Naive thymus-derived CD4-positive, alpha-beta T cell (primary cell): ENCODE data around the gene TRAF2. TPM values are rescaled to one million over a fixed set of nuclear protein-coding genes. Genes with fewer than 3 reads are reported as not detected.

Experiments
- ATAC-seq: fragments of 150-1000 bp; cut with Tn5 transposase; 2 replicates; pipeline ENCODE4 v1.10.0; 2021; ENCODE audit warnings: mild to moderate bottlenecking, moderate library complexity
- CTCF ChIA-PET: fragments of 350-600 bp; sonication (Branson Sonifier 250); formaldehyde crosslinking; loops from one replicate; lab custom pipeline; 2021; ENCODE audit warnings: antibody characterized with exemption; lab: Charles Lee
- POLR2A ChIA-PET: fragments of 350-600 bp; sonication (Branson Sonifier 250); formaldehyde crosslinking; loops from one replicate; lab custom pipeline; 2021; ENCODE audit warnings: antibody characterized with exemption, inconsistent platforms; lab: Charles Lee
- DNase-seq, 9 donors: peaks; one replicate each; pipeline versions ENCODE4 v3.0.0 to v3.0.0-alpha.2; 2020 to 2022; ENCODE audit warnings: mixed read lengths in 1 of 9
- H3K27ac ChIP-seq: one replicate; pipeline ENCODE4 v1.7.0; 2013; ENCODE audit warnings: mild to moderate bottlenecking, low read depth, low read length, moderate library complexity
- H3K27me3 ChIP-seq, 2 donors: one replicate each; pipeline ENCODE4 v1.7.0; 2013; ENCODE audit warnings: low read length in 2 of 2, mild to moderate bottlenecking in 2 of 2, moderate library complexity in 2 of 2; ENCODE audit not compliant: control insufficient read depth in 2 of 2, insufficient read depth in 2 of 2
- H3K36me3 ChIP-seq, 3 experiments: 1 replicate in 2 of 3; 2 replicates in 1 of 3; pipeline ENCODE4 v1.7.0; 2013; ENCODE audit warnings: low read length in 3 of 3, mild to moderate bottlenecking in 3 of 3, moderate library complexity in 1 of 3; ENCODE audit not compliant: insufficient read depth in 3 of 3, control insufficient read depth in 2 of 3
- H3K4me1 ChIP-seq, 2 donors: one replicate each; pipeline ENCODE4 v1.7.0; 2013; ENCODE audit warnings: low read length in 2 of 2, mild to moderate bottlenecking in 2 of 2, moderate library complexity in 1 of 2; ENCODE audit not compliant: control insufficient read depth in 2 of 2, insufficient read depth in 2 of 2
- H3K4me3 ChIP-seq: 2 replicates; pipeline ENCODE4 v1.7.0; 2013; ENCODE audit warnings: mild to moderate bottlenecking, low read length
- H3K9me3 ChIP-seq, 3 experiments: 1 replicate in 2 of 3; 2 replicates in 1 of 3; pipeline ENCODE4 v1.7.0; 2013; ENCODE audit warnings: low read length in 3 of 3; ENCODE audit not compliant: control insufficient read depth in 2 of 3
- H3K27ac Mint-ChIP-seq, 9 donors: one replicate each; pipeline ENCODE4 v1.8.0; 2020 to 2022; ENCODE audit warnings: mixed read lengths in 9 of 9, mild to moderate bottlenecking in 8 of 9, moderate library complexity in 5 of 9, inconsistent platforms in 2 of 9
- H3K27me3 Mint-ChIP-seq, 5 donors: one replicate each; pipeline ENCODE4 v1.8.0; 2021 to 2022; ENCODE audit warnings: mixed read lengths in 5 of 5, mild to moderate bottlenecking in 1 of 5
- H3K36me3 Mint-ChIP-seq, 5 donors: one replicate each; pipeline ENCODE4 v1.8.0; 2020 to 2022; ENCODE audit warnings: mixed read lengths in 5 of 5, mild to moderate bottlenecking in 3 of 5, inconsistent platforms in 1 of 5
- H3K4me1 Mint-ChIP-seq, 7 donors: one replicate each; pipeline ENCODE4 v1.8.0; 2020 to 2022; ENCODE audit warnings: mixed read lengths in 7 of 7, mild to moderate bottlenecking in 3 of 7, inconsistent platforms in 1 of 7
- H3K4me3 Mint-ChIP-seq, 10 donors: one replicate each; pipeline ENCODE4 v1.8.0; 2020 to 2022; ENCODE audit warnings: mild to moderate bottlenecking in 10 of 10, mixed read lengths in 10 of 10, moderate library complexity in 6 of 10, inconsistent platforms in 2 of 10
- H3K9me3 Mint-ChIP-seq, 11 donors: one replicate each; pipeline ENCODE4 v1.8.0; 2020 to 2022; ENCODE audit warnings: mixed read lengths in 11 of 11, mild to moderate bottlenecking in 4 of 11, inconsistent platforms in 1 of 11, moderate library complexity in 1 of 11
- intact Hi-C, 2 donors: fragments of 100-400 bp; cut with micrococcal nuclease; formaldehyde crosslinking; loops; one replicate each; pipeline ENCODE4 v1.15.1; 2023
- polyA plus RNA-seq, 2 donors: library from polyadenylated mRNA; unstranded; fragments of 300-500 nt; fragmentation: Illumina TruSeq; gene quantifications; one replicate each; pipeline ENCODE4 v1.2.3, GENCODE V29; 2021
- total RNA-seq, 6 experiments: library from RNA in 5 of 6; stranded (reverse) in 5 of 6; gene quantifications; 1 replicate in 5 of 6; 2 replicates in 1 of 6; pipeline ENCODE4 v1.2.3 and lab custom pipeline; 2021 to 2026

TRAF2 gene
- total and polyA plus RNA-seq, 7 experiments from 2014 or later: 11.9 to 72.8 (median 29.1) TPM

DNA sequence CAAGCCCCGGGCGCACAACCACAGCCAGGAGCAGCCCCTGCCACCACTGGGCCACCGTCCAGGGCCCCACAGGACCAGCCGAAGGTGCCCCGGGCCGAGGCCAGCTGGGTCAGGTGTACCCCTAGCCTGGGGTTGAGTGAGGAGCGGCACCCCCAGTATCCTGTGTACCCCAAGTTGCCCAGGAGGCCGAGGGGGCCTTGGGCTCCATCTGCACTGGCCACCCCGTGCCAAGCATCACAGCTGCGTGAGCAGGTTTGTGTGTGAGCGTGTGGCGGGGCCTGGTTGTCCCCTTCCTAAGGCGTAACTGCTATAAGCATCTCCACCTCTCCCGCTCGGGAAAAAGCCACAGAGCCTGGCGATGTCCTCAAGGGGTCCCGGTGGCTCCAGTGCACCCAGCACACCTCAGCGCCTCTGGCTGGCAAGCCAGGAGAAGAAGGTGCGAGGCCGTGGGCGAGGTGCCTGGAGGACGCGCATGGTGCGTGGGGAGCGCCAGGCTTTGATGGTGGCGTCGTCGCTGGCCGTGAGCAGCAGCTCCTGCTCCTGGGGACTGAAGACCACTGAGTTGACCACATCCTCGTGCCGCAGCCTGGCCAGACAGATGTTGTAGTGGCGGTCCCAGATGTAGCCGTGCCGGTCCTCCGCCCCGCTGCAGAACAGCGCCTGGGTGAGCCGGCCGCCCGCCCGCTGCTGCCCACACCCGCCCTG is 54.4 kb downstream of the TRAF2 start:
- no peaks in the 10 kb centered on the region for H3K27me3 ChIP-seq
- ATAC-seq (no peak), DNase-seq (no peak)
- peaks cover 6 to 10% of the 10 kb centered on the region in 2 donors for H3K4me1 ChIP-seq
- peaks cover 0 to 22% (median 12%) of the 10 kb centered on the region in 5 donors for H3K36me3 Mint-ChIP-seq
- H3K27ac ChIP-seq: no peak overlapping the region
- no peak overlapping the region for H3K27ac Mint-ChIP-seq
- peaks cover 0 to 20% (median 5%) of the 10 kb centered on the region in 7 donors for H3K4me1 Mint-ChIP-seq
- H3K4me3 ChIP-seq: no peak overlapping the region
- intact Hi-C loops: loop anchor here (5.0 to 10.0 kb wide), 3 partner anchors 133 to 284 kb away; partner anchors contain the start of genes CYSRT1 (in 1 of the 2), NDOR1 (in 1 of the 2), RABL6 (in 1 of the 2) and RNF208 (in 1 of the 2)
- H3K36me3 ChIP-seq: peaks cover 0 to 43% (median 6%) of the 10 kb centered on the region in 3 experiments
- H3K27me3 Mint-ChIP-seq: no peaks in the 10 kb centered on the region
- peaks cover 0 to 10% (median 1%) of the 10 kb centered on the region in 11 donors for H3K9me3 Mint-ChIP-seq
- ChIA-PET CTCF (no interaction called here), POLR2A (no interaction called here)
- H3K4me3 Mint-ChIP-seq: no peak overlapping the region
- H3K9me3 ChIP-seq: peaks cover 0 to 4% (median 0%) of the 10 kb centered on the region in 3 experiments

DNA sequence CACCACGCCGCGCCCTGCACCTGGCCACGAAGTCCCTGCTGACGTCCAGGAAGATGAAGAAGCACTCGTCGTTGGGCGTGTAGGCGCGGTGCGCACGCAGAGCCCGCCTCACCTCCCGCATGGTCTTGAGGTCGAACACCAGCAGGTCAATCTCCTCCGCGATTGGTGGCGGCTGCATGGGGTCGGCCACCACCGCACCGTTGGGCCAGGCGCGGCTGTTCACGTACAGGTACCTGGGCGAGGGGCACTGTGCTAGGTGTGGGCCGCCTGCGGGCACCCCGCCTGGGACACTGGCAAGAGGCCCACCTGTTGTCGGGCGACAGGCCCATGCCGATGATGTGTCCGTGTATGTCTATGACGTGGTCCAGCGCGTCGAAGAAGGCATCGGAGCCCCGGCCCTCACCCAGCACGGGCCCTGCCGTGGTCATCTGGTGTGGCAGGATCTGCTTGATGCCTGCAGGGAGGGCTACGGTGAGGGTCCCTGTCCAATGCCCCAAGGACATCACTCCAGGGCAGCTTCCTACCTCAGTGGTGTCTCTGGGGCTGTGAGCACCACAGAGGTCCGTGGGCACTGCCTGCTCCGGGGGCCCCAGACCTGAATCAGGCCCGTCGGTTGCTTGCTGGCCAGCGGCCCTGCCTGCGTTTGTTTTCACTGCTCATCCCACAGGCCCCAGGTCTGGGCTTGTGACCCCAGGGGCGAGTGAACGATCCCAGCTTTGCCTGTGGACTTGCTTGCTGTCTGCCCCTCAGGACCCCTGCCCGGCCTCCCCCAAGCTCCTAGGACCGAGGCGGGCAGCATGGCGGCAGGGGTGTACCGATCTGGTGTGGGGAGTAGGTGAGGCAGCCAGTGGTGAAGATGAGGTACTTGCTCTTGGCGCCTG is 55.2 kb downstream of the TRAF2 start:
- no peak overlapping the region for H3K27ac Mint-ChIP-seq
- peaks cover 0 to 22% (median 12%) of the 10 kb centered on the region in 5 donors for H3K36me3 Mint-ChIP-seq
- peaks cover 0 to 17% (median 5%) of the 10 kb centered on the region in 7 donors for H3K4me1 Mint-ChIP-seq
- Histone ChIP-seq H3K27me3 (no peaks in the 10 kb centered on the region), H3K27ac (no peak overlapping the region), H3K4me3 (no peak overlapping the region), H3K9me3 (peaks cover 0 to 4% (median 0%) of the 10 kb centered on the region in 3 experiments), H3K36me3 (peaks cover 0 to 43% (median 6%) of the 10 kb centered on the region in 3 experiments), H3K4me1 (peaks cover 6 to 10% of the 10 kb centered on the region in 2 donors)
- DNase-seq: no peak
- no peaks in the 10 kb centered on the region for H3K27me3 Mint-ChIP-seq
- H3K4me3 Mint-ChIP-seq: peak overlapping the region in 2 of 10 donors; percentile 12 to 23
- intact Hi-C loops: loop anchor here (5.0 to 10.0 kb wide), 3 partner anchors 134 to 283 kb away; partner anchors contain the start of genes CYSRT1 (in 1 of the 2), NDOR1 (in 1 of the 2), RABL6 (in 1 of the 2) and RNF208 (in 1 of the 2)
- ChIA-PET POLR2A (no interaction called here), CTCF (no interaction called here)
- ATAC-seq: no peak
- peaks cover 0 to 10% (median 1%) of the 10 kb centered on the region in 11 donors for H3K9me3 Mint-ChIP-seq

- Mint-ChIP-seq H3K4me1 (peaks cover 0 to 14% (median 5%) of the 10 kb centered on the region in 7 donors), H3K27me3 (no peaks in the 10 kb centered on the region), H3K4me3 (peak overlapping the region in 5 of 10 donors; percentile 46 to 84 (median 70)), H3K27ac (peak overlapping the region in 3 of 9 donors; percentile 5 to 62 (median 43)), H3K9me3 (peaks cover 0 to 10% (median 0%) of the 10 kb centered on the region in 11 donors), H3K36me3 (peaks cover 0 to 20% (median 10%) of the 10 kb centered on the region in 5 donors)
- H3K4me1 ChIP-seq: peaks cover 6 to 10% of the 10 kb centered on the region in 2 donors
- no peaks in the 10 kb centered on the region for H3K27me3 ChIP-seq
- ATAC-seq (no peak), DNase-seq (no peak)
- no peak overlapping the region for H3K4me3 ChIP-seq
- H3K36me3 ChIP-seq: peaks cover 0 to 43% (median 6%) of the 10 kb centered on the region in 3 experiments
- H3K27ac ChIP-seq: peak overlapping the region; percentile 77
- intact Hi-C loops: loop anchor here (5.0 to 10.0 kb wide), 3 partner anchors 135 to 283 kb away; partner anchors contain the start of genes CYSRT1 (in 1 of the 2), NDOR1 (in 1 of the 2), RABL6 (in 1 of the 2) and RNF208 (in 1 of the 2)
- POLR2A ChIA-PET: no interaction called here
- H3K9me3 ChIP-seq: peaks cover 0 to 4% (median 0%) of the 10 kb centered on the region in 3 experiments
- CTCF ChIA-PET: no interaction called here
These were observed 56.0 kb downstream of the TRAF2 start for GRCh38 chr9:136942112-136942880.

DNA sequence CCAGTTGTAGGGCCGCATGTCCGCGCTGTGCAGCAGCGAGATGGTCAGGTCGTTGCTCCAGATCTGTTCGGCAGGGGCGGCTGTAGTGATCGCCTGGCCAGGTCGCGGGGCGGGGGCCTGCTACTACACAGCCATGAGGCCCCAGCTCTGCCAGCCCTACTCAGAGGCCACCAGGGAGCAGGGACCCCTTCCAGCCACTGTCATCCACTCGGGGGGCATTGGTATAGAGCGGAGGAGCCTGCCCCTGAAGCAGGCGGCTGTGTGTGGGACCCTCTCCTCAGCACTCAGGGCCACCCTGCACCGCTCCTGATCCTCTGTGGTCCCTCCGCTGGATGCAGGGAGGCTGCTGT is 56.5 kb downstream of the TRAF2 start:
- intact Hi-C loops: loop anchor here (5.0 to 10.0 kb wide), 3 partner anchors 136 to 282 kb away; partner anchors contain the start of genes CYSRT1 (in 1 of the 2), NDOR1 (in 1 of the 2), RABL6 (in 1 of the 2) and RNF208 (in 1 of the 2)
- peaks cover 0 to 16% (median 10%) of the 10 kb centered on the region in 5 donors for H3K36me3 Mint-ChIP-seq
- ChIA-PET POLR2A (interaction anchor here (1.7 to 1.8 kb wide), 2 partner anchors 56 to 143 kb away, joined by 6 to 8 read pairs; partner anchors contain the start of gene TRAF2), CTCF (no interaction called here)
- H3K27me3 Mint-ChIP-seq: no peaks in the 10 kb centered on the region
- H3K27me3 ChIP-seq: no peaks in the 10 kb centered on the region
- peak overlapping the region; percentile 77 for H3K27ac ChIP-seq
- H3K4me3 Mint-ChIP-seq: peak overlapping the region in 6 of 10 donors; percentile 49 to 84 (median 70)
- H3K4me1 ChIP-seq: peaks cover 8 to 10% of the 10 kb centered on the region in 2 donors
- peak overlapping the region in 1 of 9 donors; percentile 43 for H3K27ac Mint-ChIP-seq
- DNase-seq (no peak), ATAC-seq (no peak)
- peaks cover 0 to 43% (median 6%) of the 10 kb centered on the region in 3 experiments for H3K36me3 ChIP-seq
- peaks cover 0 to 14% (median 5%) of the 10 kb centered on the region in 7 donors for H3K4me1 Mint-ChIP-seq
- no peaks in the 10 kb centered on the region for H3K9me3 ChIP-seq
- H3K4me3 ChIP-seq: no peak overlapping the region
- peaks cover 0 to 10% (median 0%) of the 10 kb centered on the region in 11 donors for H3K9me3 Mint-ChIP-seq

DNA sequence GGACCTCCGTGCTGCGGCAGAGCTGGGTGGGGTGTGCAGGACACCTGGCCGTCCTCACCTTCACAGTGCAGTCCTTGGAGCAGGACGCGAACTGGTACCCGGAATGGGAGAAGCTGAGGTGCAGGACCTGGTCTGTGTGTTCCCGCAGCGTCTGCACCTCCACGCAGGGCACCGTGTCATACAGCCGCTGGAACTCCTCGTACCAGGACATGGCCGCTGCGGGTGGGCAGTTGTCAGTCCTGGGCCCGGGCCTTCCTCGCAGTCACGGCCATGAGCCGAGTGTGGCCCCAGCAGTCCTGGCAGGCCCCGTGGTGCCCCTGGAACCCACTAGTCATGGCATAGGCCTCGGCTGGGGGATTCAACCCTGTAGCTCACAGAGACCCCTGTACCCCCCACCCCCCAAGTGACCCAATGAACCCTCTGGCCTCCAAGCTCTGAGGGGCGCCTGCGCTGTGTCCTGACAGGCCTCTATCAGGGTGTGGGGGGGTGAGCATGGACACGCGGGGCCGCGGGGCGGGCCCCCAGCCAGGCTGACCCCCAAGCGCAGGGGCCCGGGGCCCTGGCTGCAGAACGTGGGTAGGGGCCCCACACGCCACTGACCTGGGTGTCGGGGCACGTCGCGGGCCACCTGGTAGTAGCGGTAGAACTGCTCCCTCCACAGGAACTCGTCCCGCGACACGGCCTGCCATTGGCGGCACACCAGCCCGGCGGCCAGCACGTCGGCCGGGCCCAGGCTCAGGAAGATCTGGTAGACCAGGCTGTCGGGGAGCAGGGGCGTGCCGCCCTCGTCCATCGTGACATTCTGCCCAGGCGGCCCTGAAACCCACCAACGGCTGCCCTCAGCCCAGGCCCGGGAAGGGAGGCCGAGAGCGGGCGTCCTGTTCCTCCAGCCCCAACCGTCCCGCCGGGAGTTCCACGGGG is 57.2 kb downstream of the TRAF2 start:
- H3K9me3 ChIP-seq: no peaks in the 10 kb centered on the region
- ChIA-PET CTCF (no interaction called here), POLR2A (interaction anchor here (0.8 to 1.8 kb wide), 8 partner anchors 49 to 143 kb away, joined by 3 to 8 read pairs (median 4); partner anchors contain the start of genes PAXX, RABL6 and TRAF2)
- Mint-ChIP-seq H3K36me3 (peaks cover 0 to 14% (median 8%) of the 10 kb centered on the region in 5 donors), H3K9me3 (peaks cover 0 to 8% (median 0%) of the 10 kb centered on the region in 11 donors), H3K4me1 (peaks cover 0 to 16% (median 5%) of the 10 kb centered on the region in 7 donors), H3K4me3 (peak overlapping the region; percentile 71 to 85 (median 81)), H3K27me3 (no peaks in the 10 kb centered on the region), H3K27ac (peak overlapping the region in 7 of 9 donors; percentile 59 to 90 (median 72))
- peak overlapping the region; percentile 72 for H3K4me3 ChIP-seq
- ATAC-seq: peak; percentile 0
- DNase-seq: peak in 6 of 9 donors; percentile 20 to 61 (median 30)
- no peaks in the 10 kb centered on the region for H3K27me3 ChIP-seq
- peaks cover 10 to 11% of the 10 kb centered on the region in 2 donors for H3K4me1 ChIP-seq
- H3K27ac ChIP-seq: peak overlapping the region; percentile 77
- H3K36me3 ChIP-seq: peaks cover 0 to 43% (median 6%) of the 10 kb centered on the region in 3 experiments
- intact Hi-C loops: loop anchor here (1.0 to 10.0 kb wide), 16 partner anchors 41 to 312 kb away; partner anchors contain the start of genes EDF1 (in 2 of the 2), PHPT1 (in 2 of the 2), RABL6 (in 2 of the 2) and TMEM141 (in 2 of the 2)
